ENCODE results near the gene CSTPP1.

GRCh38 chr11:47187723-47188122 is 251.2 kb downstream of the CSTPP1 start:
- TF ChIP-seq CTCF (IDR thresholded peaks at IDR 0.05) (no peak), ZFX (IDR thresholded peaks at IDR 0.05; ENCODE audit: borderline replicate concordance) (no peak)

Data from 22Rv1 (cell line).